BLaER1 treated with 17β-estradiol and CSF1 and Interleukin-3, amounts not matched to agents 10 nM and 100 nM (cell line): ENCODE results near the gene IL1RN.

Source experiments
- H3K27ac ChIP-seq, 11 experiments: shearing (Covaris generic); formaldehyde crosslinking; 2 replicates each; pipeline ENCODE4 v1.8.1; 2022
- H3K27me3 ChIP-seq, 11 experiments: shearing (Covaris generic); formaldehyde crosslinking; 2 replicates each; pipeline ENCODE4 v1.8.1; 2022
- H3K36me3 ChIP-seq, 11 experiments: shearing (Covaris generic); formaldehyde crosslinking; 2 replicates each; pipeline ENCODE4 v1.8.1; 2022
- H3K4me1 ChIP-seq, 10 experiments: shearing (Covaris generic); formaldehyde crosslinking; 2 replicates each; pipeline ENCODE4 v1.8.1; 2022
- H3K4me2 ChIP-seq, 11 experiments: shearing (Covaris generic); formaldehyde crosslinking; 2 replicates each; pipeline ENCODE4 v1.8.1; 2022
- H3K4me3 ChIP-seq, 10 experiments: shearing (Covaris generic); formaldehyde crosslinking; 2 replicates each; pipeline ENCODE4 v1.8.1; 2022
- H3K9ac ChIP-seq, 11 experiments: shearing (Covaris generic); formaldehyde crosslinking; 2 replicates each; pipeline ENCODE4 v1.8.1; 2022
- H3K9me3 ChIP-seq, 11 experiments: shearing (Covaris generic); formaldehyde crosslinking; replicated peaks in 1 of 11; 2 replicates each; pipeline ENCODE4 v1.8.1; 2022
- H4K20me1 ChIP-seq, 11 experiments: shearing (Covaris generic); formaldehyde crosslinking; 2 replicates each; pipeline ENCODE4 v1.8.1; 2022
- Cebpa-rat ChIP-seq, 11 experiments: shearing (Covaris generic); IDR thresholded peaks; 2 replicates each; pipeline ENCODE4 v1.8.1; 2022

IL1RN gene

GRCh38 chr2:113171334-113172075 is 44.1 kb downstream of the IL1RN start:
- H3K27ac ChIP-seq = no peak overlapping the region
- H3K9ac ChIP-seq = no peak overlapping the region
- peaks cover 47 to 60% (median 54%) of the 10 kb centered on the region in 10 experiments for H3K4me1 ChIP-seq
- H3K4me3 ChIP-seq = no peak overlapping the region
- H4K20me1 ChIP-seq = peaks cover 0 to 16% (median 7%) of the 10 kb centered on the region in 11 experiments; a peak in 11 of 22 replicates
- H3K9me3 ChIP-seq = no peaks in the 10 kb centered on the region
- peaks cover 0 to 2% (median 0%) of the 10 kb centered on the region in 11 experiments; a peak in 3 of 22 replicates for H3K36me3 ChIP-seq
- H3K4me2 ChIP-seq = no peak overlapping the region
- no peaks in the 10 kb centered on the region for H3K27me3 ChIP-seq
- no peak for TF ChIP-seq Cebpa-rat (IDR thresholded peaks at IDR 0.05)

- Histone ChIP-seq H3K36me3 (peaks cover 0 to 15% (median 0%) of the 10 kb centered on the region in 11 experiments; a peak in 8 of 22 replicates), H3K27ac (peak overlapping the region; percentile 71 to 82 (median 79); a peak in 21 of 22 replicates), H3K27me3 (no peaks in the 10 kb centered on the region), H3K4me1 (peaks cover 55 to 69% (median 60%) of the 10 kb centered on the region in 10 experiments), H4K20me1 (peaks cover 0 to 31% (median 12%) of the 10 kb centered on the region in 11 experiments; a peak in 11 of 22 replicates), H3K4me3 (peak overlapping the region in 8 of 10 experiments; percentile 54 to 80 (median 64); a peak in 12 of 20 replicates), H3K9ac (peak overlapping the region; percentile 65 to 85 (median 76); a peak in 18 of 22 replicates), H3K9me3 (no peaks in the 10 kb centered on the region), H3K4me2 (peak overlapping the region; percentile 95 to 100 (median 98))
- no peak for TF ChIP-seq Cebpa-rat (IDR thresholded peaks at IDR 0.05)
Measured at GRCh38 chr2:113172721-113173541, 45.5 kb downstream of the IL1RN start.

- Histone ChIP-seq H3K27ac (peak within 1 kb of the TSS; percentile 71 to 82 (median 79)), H3K4me1 (peaks cover 56 to 69% (median 57%) of the 10 kb centered on the region in 10 experiments), H3K4me3 (peak within 1 kb of the TSS; percentile 54 to 80 (median 64)), H3K36me3 (peaks cover 0 to 23% (median 0%) of the 10 kb centered on the region in 11 experiments; a peak in 8 of 22 replicates), H3K9me3 (no peaks in the 10 kb centered on the region), H4K20me1 (peaks cover 0 to 39% (median 12%) of the 10 kb centered on the region in 11 experiments; a peak in 12 of 22 replicates), H3K4me2 (peak within 1 kb of the TSS; percentile 95 to 100 (median 98)), H3K9ac (peak within 1 kb of the TSS; percentile 67 to 85 (median 76)), H3K27me3 (no peaks in the 10 kb centered on the region)
- TF ChIP-seq Cebpa-rat (IDR thresholded peaks at IDR 0.05) = no peak
Measured at GRCh38 chr2:113173542-113174375, 46.4 kb downstream of the IL1RN start, which contains the start of gene PSD4. Gene PSD4, plus strand, starts transcription at chr2:113173971. Its CDS starts 8,486 bp downstream, at chr2:113182457.

- no peak for TF ChIP-seq Cebpa-rat (IDR thresholded peaks at IDR 0.05)
- peak overlapping the region; percentile 95 to 100 (median 98) for H3K4me2 ChIP-seq
- H3K4me3 ChIP-seq = peak overlapping the region; percentile 54 to 80 (median 64)
- H3K9ac ChIP-seq = peak overlapping the region; percentile 67 to 85 (median 76)
- peaks cover 55 to 69% (median 57%) of the 10 kb centered on the region in 10 experiments for H3K4me1 ChIP-seq
- peak overlapping the region; percentile 71 to 82 (median 79) for H3K27ac ChIP-seq
- H3K9me3 ChIP-seq = no peaks in the 10 kb centered on the region
- no peaks in the 10 kb centered on the region for H3K27me3 ChIP-seq
- peaks cover 0 to 45% (median 17%) of the 10 kb centered on the region in 11 experiments; a peak in 12 of 22 replicates for H4K20me1 ChIP-seq
- H3K36me3 ChIP-seq = peaks cover 0 to 27% (median 0%) of the 10 kb centered on the region in 11 experiments; a peak in 8 of 22 replicates
Measured at GRCh38 chr2:113174376-113174750, 47.0 kb downstream of the IL1RN start.

GRCh38 chr2:113175042-113175628 is 47.7 kb downstream of the IL1RN start:
- Histone ChIP-seq H3K9me3 (no peaks in the 10 kb centered on the region), H3K27ac (peak overlapping the region; percentile 71 to 82 (median 79)), H3K4me1 (peaks cover 63 to 73% (median 65%) of the 10 kb centered on the region in 10 experiments), H3K4me2 (peak overlapping the region; percentile 95 to 100 (median 98)), H3K27me3 (no peaks in the 10 kb centered on the region), H3K9ac (peak overlapping the region; percentile 67 to 85 (median 76)), H3K4me3 (peak overlapping the region; percentile 54 to 80 (median 64)), H3K36me3 (peaks cover 0 to 32% (median 0%) of the 10 kb centered on the region in 11 experiments; a peak in 8 of 22 replicates), H4K20me1 (peaks cover 0 to 53% (median 25%) of the 10 kb centered on the region in 11 experiments; a peak in 12 of 22 replicates)
- no peak for TF ChIP-seq Cebpa-rat (IDR thresholded peaks at IDR 0.05)

- peak overlapping the region; percentile 67 to 85 (median 76); a peak in 21 of 22 replicates for H3K9ac ChIP-seq
- peak overlapping the region in 10 of 11 experiments; percentile 71 to 82 (median 79); a peak in 19 of 22 replicates for H3K27ac ChIP-seq
- H3K27me3 ChIP-seq = no peaks in the 10 kb centered on the region
- H3K4me1 ChIP-seq = peaks cover 72 to 82% (median 74%) of the 10 kb centered on the region in 10 experiments
- H4K20me1 ChIP-seq = peaks cover 0 to 62% (median 27%) of the 10 kb centered on the region in 11 experiments; a peak in 14 of 22 replicates
- no peak for TF ChIP-seq Cebpa-rat (IDR thresholded peaks at IDR 0.05)
- H3K4me3 ChIP-seq = peak overlapping the region; percentile 54 to 80 (median 64); a peak in 19 of 20 replicates
- H3K4me2 ChIP-seq = peak overlapping the region; percentile 95 to 100 (median 98)
- H3K9me3 ChIP-seq = no peaks in the 10 kb centered on the region
- peaks cover 0 to 33% (median 0%) of the 10 kb centered on the region in 11 experiments; a peak in 8 of 22 replicates for H3K36me3 ChIP-seq
Measured at GRCh38 chr2:113175736-113176695, 48.6 kb downstream of the IL1RN start.
